Heart left ventricle (tissue), 16 donors: Measurements from ENCODE around the gene SYT9. TPM values are rescaled to one million over a fixed set of nuclear protein-coding genes. Genes with fewer than 3 reads are reported as not detected.

Experiments
- ATAC-seq, 4 donors: fragments of 200-7000 bp; cut with Tn5 transposase; one replicate each; pipeline ENCODE4 v1.9.1; 2020 to 2022; ENCODE audit warnings: moderate library complexity in 4 of 4, mild to moderate bottlenecking in 3 of 4, moderate number of reproducible peaks in 1 of 4
- DNase-seq, 5 donors: peaks; one replicate each; pipeline ENCODE4 v3.0.0-alpha.2; 2020
- H3K27ac ChIP-seq, 12 donors: fragments of 200-600 bp; sonication (generic) in 4 of 12; one replicate each; pipeline versions ENCODE4 v1.5.0 to v1.8.0; 2016 to 2022; ENCODE audit warnings: mild to moderate bottlenecking in 2 of 12
- H3K27me3 ChIP-seq, 9 donors: fragments of 200-600 bp; sonication (generic) in 2 of 9; one replicate each; pipeline versions ENCODE4 v1.5.1 to v1.8.0; 2016 to 2022; ENCODE audit warnings: mild to moderate bottlenecking in 3 of 9
- H3K36me3 ChIP-seq, 9 donors: fragments of 200-600 bp; sonication (generic) in 2 of 9; one replicate each; pipeline versions ENCODE4 v1.5.0 to v1.8.0; 2018 to 2022; ENCODE audit warnings: mild to moderate bottlenecking in 2 of 9
- H3K4me1 ChIP-seq, 12 donors: fragments of 200-600 bp; sonication (generic) in 4 of 12; one replicate each; pipeline versions ENCODE4 v1.5.0 to v1.8.0; 2016 to 2022; ENCODE audit warnings: mild to moderate bottlenecking in 3 of 12
- H3K4me3 ChIP-seq, 12 donors: fragments of 200-600 bp; sonication (generic) in 4 of 12; one replicate each; pipeline versions ENCODE4 v1.5.0 to v1.8.0; 2017 to 2022; ENCODE audit warnings: mild to moderate bottlenecking in 9 of 12, moderate library complexity in 4 of 12
- H3K9me3 ChIP-seq, 12 donors: fragments of 200-600 bp; sonication (generic) in 4 of 12; one replicate each; pipeline versions ENCODE4 v1.5.0 to v1.8.0; 2016 to 2022; ENCODE audit warnings: mild to moderate bottlenecking in 1 of 12
- CTCF ChIP-seq, 12 donors: fragments of 200-600 bp; sonication (generic) in 4 of 12; IDR thresholded peaks; one replicate each; pipeline versions ENCODE4 v1.5.0 to v1.8.0; 2018 to 2022; ENCODE audit warnings: antibody characterized with exemption in 12 of 12, mild to moderate bottlenecking in 5 of 12
- POLR2A ChIP-seq, 2 donors: fragments of 450-650 bp; IDR thresholded peaks; one replicate each; pipeline ENCODE4 v1.6.1; 2017; ENCODE audit warnings: antibody characterized with exemption in 2 of 2, mild to moderate bottlenecking in 2 of 2, moderate library complexity in 2 of 2
- WGBS, 4 donors: extraction: QIAGEN DNeasy Blood & Tissue Kit in 2 of 4; methylation state at CpG; one replicate each; pipeline versions ENCODE4 v1.1.5 to v1.1.7; 2013 to 2018; 5-methylcytosine and 5-hydroxymethylcytosine counted together
- intact Hi-C, 10 donors: fragments of 100-400 bp; cut with DNase I; formaldehyde crosslinking; loops; one replicate each; pipeline versions ENCODE4 v1.11.1 to v1.14.2; 2022
- polyA plus RNA-seq, 2 donors: library from polyadenylated mRNA; stranded (reverse); fragments of 200-250 nt; gene quantifications; one replicate each; pipeline ENCODE4 v1.2.3, GENCODE V29; 2013
- total RNA-seq, 9 donors: library from RNA; depleted of rRNA in 2 of 9; stranded (reverse); fragments of >200 nt in 2 of 9; fragmentation: NEBNext Ultra II Directional in 3 of 9; extraction: Animal tissue kit (Norgen Biotek cat#: 25700) in 3 of 9; gene quantifications; one replicate each; pipeline versions ENCODE4 v1.1.0 to v1.2.4, GENCODE V29; 2016 to 2023
- donor health status: ischemic (EF 13 %, LVEDD 7.1; RV severe dilation, severe dysfunction).
- donor health status: healthy with polysubstance abuse.
- donor health status: DM: no; HTN: yes; CAD: no.
- donor health status: DM: no; HTN: no; CAD: no.
- donor health status: ischemic (EF 25% LVEDD 6.9; RV normal size, moderate dysfunction).
- donor health status: ischemic (EF 25% LVEDD 5.7; RV mildly dilated, moderate dysfunction).
- donor health status: healthy.
- donor health status: DM: yes; HTN: yes; CAD: no.
- donor health status: ischemic (EF 35%, LVEDD 5.7; RV mildly dilated, moderate dysfunction).
- donor health status: nonischemic (EF 11% LVEDD 7.7; RV severe dilation, severe dysfunction).
- donor health status: DM: yes; HTN: yes; CAD: no.
- donor health status: PGD.
- donor health status: ischemic (EF 29% LVEDD 5.4; RV normal size, mild dysfunction).
- donor health status: nonischemic (EF 23%, LVEDD 6.1; RV moderate dilation, normal function).

SYT9 gene
- total and polyA plus RNA-seq, 11 donors = 0.04 to 1.4 (median 0.27) TPM; not detected in 2

- 81 to 86% (median 83%) methylated on average over 2 of the region's 2 CpGs for WGBS, 4 donors
- Histone ChIP-seq H3K4me1 (no peaks in the 10 kb centered on the region), H3K4me3 (no peak overlapping the region), H3K36me3 (no peaks in the 10 kb centered on the region), H3K9me3 (no peaks in the 10 kb centered on the region), H3K27ac (no peak overlapping the region), H3K27me3 (no peaks in the 10 kb centered on the region)
- intact Hi-C loops = no loop called here
- TF ChIP-seq POLR2A (IDR thresholded peaks at IDR 0.05) (no peak), CTCF (IDR thresholded peaks at IDR 0.05) (no peak)
- DNase-seq (no peak), ATAC-seq (no peak)
Observed at GRCh38 chr11:7454854-7455253, 203.2 kb downstream of the SYT9 start.

GRCh38 chr11:7457211-7457610 lies 205.5 kb downstream of the SYT9 start:
- intact Hi-C loops = no loop called here
- Histone ChIP-seq H3K4me1 (no peaks in the 10 kb centered on the region), H3K4me3 (no peak overlapping the region), H3K9me3 (no peaks in the 10 kb centered on the region), H3K36me3 (no peaks in the 10 kb centered on the region), H3K27ac (no peak overlapping the region), H3K27me3 (no peaks in the 10 kb centered on the region)
- ATAC-seq (no peak), DNase-seq (no peak)
- 63 to 96% (median 77%) methylated on average over 1 of the region's 1 CpG for WGBS, 4 donors
- TF ChIP-seq CTCF (IDR thresholded peaks at IDR 0.05) (no peak), POLR2A (IDR thresholded peaks at IDR 0.05) (no peak)

- Histone ChIP-seq H3K36me3 (no peaks in the 10 kb centered on the region), H3K27ac (no peak overlapping the region), H3K27me3 (no peaks in the 10 kb centered on the region), H3K9me3 (no peaks in the 10 kb centered on the region), H3K4me1 (no peaks in the 10 kb centered on the region), H3K4me3 (no peak overlapping the region)
- DNase-seq (no peak), ATAC-seq (no peak)
- WGBS, 4 donors = 82 to 98% (median 92%) methylated on average over 1 of the region's 1 CpG
- intact Hi-C loops = no loop called here
- TF ChIP-seq CTCF (IDR thresholded peaks at IDR 0.05) = no peak
- TF ChIP-seq POLR2A (IDR thresholded peaks at IDR 0.05) = no peak
Observed at GRCh38 chr11:7462706-7463105, 211.0 kb downstream of the SYT9 start.

GRCh38 chr11:7467652-7468051 lies 215.9 kb downstream of the SYT9 start:
- 77 to 84% (median 81%) methylated on average over 2 of the region's 2 CpGs for WGBS, 4 donors
- Histone ChIP-seq H3K4me3 (no peak overlapping the region), H3K9me3 (no peaks in the 10 kb centered on the region), H3K4me1 (no peaks in the 10 kb centered on the region), H3K27ac (no peak overlapping the region), H3K36me3 (peaks cover 0 to 3% (median 0%) of the 10 kb centered on the region in 9 donors), H3K27me3 (no peaks in the 10 kb centered on the region)
- ATAC-seq (no peak), DNase-seq (no peak)
- no peak for TF ChIP-seq CTCF (IDR thresholded peaks at IDR 0.05)
- no peak for TF ChIP-seq POLR2A (IDR thresholded peaks at IDR 0.05)
- intact Hi-C loops = no loop called here
